ENCODE data around the gene MT1M.
A peak's percentile ranks its signal among the peaks of the same experiment; 100 is the strongest.
"Not testable (repeated sequence)": the region's sequence is repeated elsewhere in the genome, so short reads cannot be mapped to it uniquely, and the experiment has no call there.

MT1M gene

GRCh38 chr16:56657555-56658326 lies 25.3 kb downstream of the MT1M start, which contains the start of gene MT1F:
TSS of gene MT1F (plus strand) at chr16:56657959. CDS start at chr16:56658059, 100 bp downstream.
- DNase-seq = peak; percentile 65

- DNase-seq = no peak
These were observed 25.9 kb downstream of the MT1M start for GRCh38 chr16:56658327-56658875.

GRCh38 chr16:56662357-56663354 lies 30.2 kb downstream of the MT1M start:
- peak; percentile 47 for DNase-seq

GRCh38 chr16:56664506-56664905 lies 32.0 kb downstream of the MT1M start:
- DNase-seq = no peak

GRCh38 chr16:56665286-56666261 lies 33.1 kb downstream of the MT1M start:
- not testable (repeated sequence) for DNase-seq

GRCh38 chr16:56667581-56668571 lies 35.4 kb downstream of the MT1M start, which contains the start of gene MT1G:
TSS of gene MT1G (minus strand) at chr16:56668065. CDS start at chr16:56667993, 72 bp downstream.
- DNase-seq = peak; percentile 30

- DNase-seq = no peak
These were observed 36.8 kb downstream of the MT1M start, which contains the start of gene MT1H for GRCh38 chr16:56669005-56669839. TSS of gene MT1H (plus strand) at chr16:56669814. CDS start at chr16:56669885, 71 bp downstream.

GRCh38 chr16:56669840-56670619 lies 37.6 kb downstream of the MT1M start:
- DNase-seq = no peak

GRCh38 chr16:56670620-56670934 lies 38.1 kb downstream of the MT1M start:
- no peak for DNase-seq

- not testable (repeated sequence) for DNase-seq
These were observed 39.2 kb downstream of the MT1M start for GRCh38 chr16:56671691-56672090.

- not testable (repeated sequence) for DNase-seq
These were observed 39.7 kb downstream of the MT1M start for GRCh38 chr16:56672171-56672570.

GRCh38 chr16:56672761-56673536 lies 40.5 kb downstream of the MT1M start:
- no peak for DNase-seq

GRCh38 chr16:56673921-56674320 lies 41.5 kb downstream of the MT1M start:
- DNase-seq = no peak

- DNase-seq = not testable (repeated sequence)
These were observed 42.1 kb downstream of the MT1M start for GRCh38 chr16:56674570-56674969.

- DNase-seq = peak; percentile 60
These were observed 43.3 kb downstream of the MT1M start for GRCh38 chr16:56675685-56676210.

- no peak for DNase-seq
These were observed 45.0 kb downstream of the MT1M start for GRCh38 chr16:56677474-56677873.

GRCh38 chr16:56679078-56679730 lies 46.7 kb downstream of the MT1M start:
- no peak for DNase-seq
